Activated T-cell treated with anti-CD3 and anti-CD28 coated beads, Interleukin-2, amount 50 U/mL, for 4 hours (primary cell): Measurements from ENCODE around the gene HORMAD2. TPM values are rescaled to one million over a fixed set of nuclear protein-coding genes. Genes with fewer than 3 reads are reported as not detected.

Experiments used
- ATAC-seq, 2 donors: fragments of 200-7000 bp; cut with Tn5 transposase; one replicate each; pipeline ENCODE4 v1.10.0; 2021
- DNase-seq: peaks from one replicate; pipeline ENCODE4 v3.0.0-alpha.2; 2020
- H3K27me3 Mint-ChIP-seq: one replicate; pipeline ENCODE4 v1.8.0; 2021; ENCODE audit warnings: low read depth, mixed read lengths
- H3K36me3 Mint-ChIP-seq: one replicate; pipeline ENCODE4 v1.8.0; 2022; ENCODE audit warnings: mixed read lengths; ENCODE audit not compliant: insufficient read depth
- H3K4me1 Mint-ChIP-seq: one replicate; pipeline ENCODE4 v1.8.0; 2021; ENCODE audit warnings: low read depth, mixed read lengths
- H3K4me3 Mint-ChIP-seq: one replicate; pipeline ENCODE4 v1.8.0; 2021; ENCODE audit warnings: mild to moderate bottlenecking, moderate library complexity, mixed read lengths
- H3K9me3 Mint-ChIP-seq: one replicate; pipeline ENCODE4 v1.8.0; 2021; ENCODE audit warnings: mixed read lengths
- total RNA-seq, 3 donors: library from RNA; stranded (reverse); gene quantifications; one replicate each; pipeline ENCODE4 v1.2.1, GENCODE V29; 2021

The HORMAD2 gene
- total RNA-seq, 3 donors from 2014 or later = not detected

DNA sequence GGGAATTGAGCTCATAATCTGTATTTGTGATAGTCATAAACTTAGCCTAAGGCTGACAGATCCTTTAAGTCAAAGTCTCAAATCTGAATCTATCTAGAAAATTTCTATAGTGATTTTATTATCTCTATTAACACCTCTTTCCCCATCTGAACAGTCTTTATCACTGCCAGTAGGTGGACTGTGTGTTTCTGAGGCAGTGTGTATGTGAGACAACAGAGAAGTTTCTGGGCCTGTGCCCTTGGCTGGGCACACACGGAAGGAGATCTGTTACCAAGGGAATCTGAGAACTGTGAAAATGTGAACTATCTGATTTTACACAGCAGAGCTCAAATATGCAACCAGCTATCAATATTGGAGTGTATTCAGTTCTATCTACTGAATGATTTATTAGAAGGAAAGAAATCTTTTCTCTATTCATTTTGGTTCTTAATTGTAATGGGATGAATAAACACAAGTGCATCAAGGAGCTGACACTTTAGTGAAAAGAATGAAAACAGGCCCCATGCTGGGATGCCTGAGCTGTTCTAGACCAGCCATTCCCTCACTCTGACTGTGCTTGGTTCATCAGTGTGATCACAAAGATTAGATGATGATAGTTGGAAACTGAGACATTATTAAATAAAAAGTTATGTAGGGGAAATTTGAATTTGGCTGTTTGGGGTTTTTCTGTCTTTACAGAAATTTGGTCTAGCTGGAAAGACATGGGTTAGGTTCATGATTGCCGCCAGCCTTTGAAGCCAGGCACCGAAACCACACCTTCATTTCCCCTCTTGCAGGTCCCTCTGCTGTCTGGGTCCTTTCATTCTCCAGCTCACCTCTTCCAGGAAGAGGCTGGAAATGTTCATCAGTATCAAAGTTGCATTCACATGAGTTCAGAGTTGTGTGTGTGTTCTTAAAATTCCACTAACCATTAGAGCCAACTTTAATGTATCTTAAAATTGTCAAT, 98.2 kb downstream of the HORMAD2 start:
- H3K4me3 Mint-ChIP-seq = peak overlapping the region; percentile 38
- DNase-seq = peak; percentile 27
- H3K27me3 Mint-ChIP-seq = no peaks in the 10 kb centered on the region
- ATAC-seq = peak; percentile 90 to 93
- H3K9me3 Mint-ChIP-seq = no peaks in the 10 kb centered on the region
- H3K4me1 Mint-ChIP-seq = peaks cover 46% of the 10 kb centered on the region
- no peaks in the 10 kb centered on the region for H3K36me3 Mint-ChIP-seq

DNA sequence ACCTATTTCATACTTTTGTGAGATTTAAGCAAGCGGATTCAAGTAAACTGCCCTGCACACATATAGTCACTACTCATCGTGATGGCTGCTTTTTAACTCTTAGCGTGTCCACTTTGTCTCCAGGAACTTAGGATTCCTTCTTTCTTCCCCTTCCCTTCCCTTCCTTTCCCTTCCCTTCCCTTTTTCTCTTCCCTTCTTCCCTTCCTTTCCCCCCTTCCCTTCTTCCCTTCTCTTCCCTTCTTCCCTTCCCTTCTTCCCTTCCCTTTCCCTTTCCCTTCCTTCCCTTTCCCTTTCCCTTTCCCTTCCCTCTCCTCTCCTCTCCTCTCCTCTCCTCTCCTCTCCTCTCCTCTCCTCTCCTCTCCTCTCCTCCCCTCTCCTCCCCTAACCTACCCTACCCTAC, 100.4 kb downstream of the HORMAD2 start:
- no peak for DNase-seq
- no peak for ATAC-seq
- H3K36me3 Mint-ChIP-seq = no peaks in the 10 kb centered on the region
- H3K27me3 Mint-ChIP-seq = no peaks in the 10 kb centered on the region
- H3K9me3 Mint-ChIP-seq = no peaks in the 10 kb centered on the region
- peaks cover 63% of the 10 kb centered on the region for H3K4me1 Mint-ChIP-seq
- H3K4me3 Mint-ChIP-seq = no peak overlapping the region

GRCh38 chr22:30181459-30182349, 101.4 kb downstream of the HORMAD2 start:
- Mint-ChIP-seq H3K9me3 (no peaks in the 10 kb centered on the region), H3K27me3 (no peaks in the 10 kb centered on the region), H3K36me3 (no peaks in the 10 kb centered on the region), H3K4me1 (peaks cover 67% of the 10 kb centered on the region), H3K4me3 (no peak overlapping the region)
- ATAC-seq = no peak
- DNase-seq = no peak

GRCh38 chr22:30182350-30182745, 102.1 kb downstream of the HORMAD2 start:
- no peak for DNase-seq
- Mint-ChIP-seq H3K27me3 (no peaks in the 10 kb centered on the region), H3K4me3 (no peak overlapping the region), H3K36me3 (no peaks in the 10 kb centered on the region), H3K9me3 (no peaks in the 10 kb centered on the region), H3K4me1 (peaks cover 69% of the 10 kb centered on the region)
- no peak for ATAC-seq

GRCh38 chr22:30182815-30183214, 102.6 kb downstream of the HORMAD2 start:
- ATAC-seq = no peak
- no peak for DNase-seq
- H3K4me3 Mint-ChIP-seq = no peak overlapping the region
- no peaks in the 10 kb centered on the region for H3K9me3 Mint-ChIP-seq
- no peaks in the 10 kb centered on the region for H3K36me3 Mint-ChIP-seq
- H3K4me1 Mint-ChIP-seq = peaks cover 72% of the 10 kb centered on the region
- H3K27me3 Mint-ChIP-seq = no peaks in the 10 kb centered on the region

DNA sequence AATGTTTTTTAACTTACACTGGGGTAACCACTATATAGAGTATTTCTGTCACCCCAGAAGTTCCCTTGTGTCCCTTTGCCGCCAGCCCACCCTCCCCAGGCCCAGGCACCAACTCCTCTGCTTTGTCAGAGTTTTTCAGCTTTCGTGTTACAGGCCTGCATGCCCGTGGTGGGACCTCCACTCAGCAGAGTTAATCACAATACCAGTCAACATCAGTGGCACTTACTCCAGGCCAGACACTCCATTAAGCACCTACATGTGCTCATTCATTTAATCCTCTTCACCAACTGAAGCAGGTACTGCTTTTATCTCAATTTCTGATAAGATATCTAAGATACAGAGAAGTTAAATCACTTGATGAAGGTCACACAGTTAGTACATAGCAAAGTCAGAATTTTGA, 103.0 kb downstream of the HORMAD2 start:
- Mint-ChIP-seq H3K4me1 (peaks cover 70% of the 10 kb centered on the region), H3K4me3 (no peak overlapping the region), H3K9me3 (no peaks in the 10 kb centered on the region), H3K36me3 (no peaks in the 10 kb centered on the region), H3K27me3 (no peaks in the 10 kb centered on the region)
- DNase-seq = no peak
- ATAC-seq = no peak

- ATAC-seq (peak; percentile 37 to 51), DNase-seq (no peak)
- Mint-ChIP-seq H3K27me3 (no peaks in the 10 kb centered on the region), H3K4me1 (peaks cover 69% of the 10 kb centered on the region), H3K36me3 (no peaks in the 10 kb centered on the region), H3K9me3 (no peaks in the 10 kb centered on the region), H3K4me3 (no peak overlapping the region)
Measured at GRCh38 chr22:30183861-30184278, 103.6 kb downstream of the HORMAD2 start.

DNA sequence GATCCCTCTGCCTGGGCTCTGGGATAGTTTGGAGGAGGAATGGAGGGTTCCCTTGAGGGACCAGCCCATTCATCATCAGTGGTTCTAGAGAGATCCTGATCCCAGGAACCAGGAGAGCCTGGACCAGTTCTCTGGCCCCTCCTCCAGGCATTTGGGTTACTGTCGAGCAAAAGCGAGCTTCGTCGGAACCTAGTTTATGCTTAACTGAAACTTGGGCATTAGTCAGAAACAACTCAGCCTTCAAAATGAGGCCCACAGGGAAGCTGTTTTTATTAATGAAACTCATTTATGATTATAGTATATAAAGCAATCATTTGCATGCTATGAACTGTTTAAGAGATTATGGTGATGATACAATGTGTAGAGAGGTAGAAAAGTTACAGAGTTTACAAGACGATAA, 104.9 kb downstream of the HORMAD2 start:
- peaks cover 64% of the 10 kb centered on the region for H3K4me1 Mint-ChIP-seq
- DNase-seq = no peak
- no peak overlapping the region for H3K4me3 Mint-ChIP-seq
- peak; percentile 71 to 76 for ATAC-seq
- H3K9me3 Mint-ChIP-seq = no peaks in the 10 kb centered on the region
- no peaks in the 10 kb centered on the region for H3K36me3 Mint-ChIP-seq
- H3K27me3 Mint-ChIP-seq = no peaks in the 10 kb centered on the region

- H3K9me3 Mint-ChIP-seq = no peaks in the 10 kb centered on the region
- no peaks in the 10 kb centered on the region for H3K36me3 Mint-ChIP-seq
- no peak overlapping the region for H3K4me3 Mint-ChIP-seq
- no peaks in the 10 kb centered on the region for H3K27me3 Mint-ChIP-seq
- peaks cover 66% of the 10 kb centered on the region for H3K4me1 Mint-ChIP-seq
- ATAC-seq = no peak
- DNase-seq = no peak
Measured at GRCh38 chr22:30185549-30185948, 105.3 kb downstream of the HORMAD2 start.

GRCh38 chr22:30186041-30186440, 105.8 kb downstream of the HORMAD2 start:
- ATAC-seq = no peak
- H3K27me3 Mint-ChIP-seq = no peaks in the 10 kb centered on the region
- H3K9me3 Mint-ChIP-seq = no peaks in the 10 kb centered on the region
- no peak for DNase-seq
- no peaks in the 10 kb centered on the region for H3K36me3 Mint-ChIP-seq
- H3K4me1 Mint-ChIP-seq = peaks cover 71% of the 10 kb centered on the region
- H3K4me3 Mint-ChIP-seq = no peak overlapping the region

DNA sequence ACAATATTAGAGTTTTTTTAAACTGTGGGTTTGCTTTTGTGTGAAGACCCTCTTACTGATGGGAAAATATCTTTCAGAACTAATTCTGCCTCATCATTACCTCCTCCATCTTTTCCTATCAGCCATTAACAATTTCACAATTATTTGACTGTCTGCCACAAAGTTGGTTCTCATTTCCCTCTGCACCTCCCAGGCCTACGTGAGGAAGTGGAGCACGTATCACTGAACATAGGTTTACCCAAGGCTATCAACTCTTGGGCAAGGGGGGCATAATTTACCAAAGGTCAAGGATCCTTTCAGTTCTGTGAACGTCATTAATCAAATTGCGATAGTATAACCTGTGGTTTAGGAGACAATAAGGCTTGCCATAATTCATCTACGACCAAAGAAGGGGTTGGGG, 106.2 kb downstream of the HORMAD2 start:
- no peaks in the 10 kb centered on the region for H3K36me3 Mint-ChIP-seq
- no peaks in the 10 kb centered on the region for H3K9me3 Mint-ChIP-seq
- H3K4me3 Mint-ChIP-seq = no peak overlapping the region
- no peaks in the 10 kb centered on the region for H3K27me3 Mint-ChIP-seq
- no peak for ATAC-seq
- DNase-seq = no peak
- H3K4me1 Mint-ChIP-seq = peaks cover 71% of the 10 kb centered on the region

GRCh38 chr22:30187094-30187493, 106.8 kb downstream of the HORMAD2 start:
- H3K36me3 Mint-ChIP-seq = no peaks in the 10 kb centered on the region
- peaks cover 72% of the 10 kb centered on the region for H3K4me1 Mint-ChIP-seq
- H3K4me3 Mint-ChIP-seq = no peak overlapping the region
- no peaks in the 10 kb centered on the region for H3K27me3 Mint-ChIP-seq
- DNase-seq = no peak
- H3K9me3 Mint-ChIP-seq = peaks cover 2% of the 10 kb centered on the region
- ATAC-seq = no peak

- Mint-ChIP-seq H3K36me3 (no peaks in the 10 kb centered on the region), H3K4me1 (peaks cover 79% of the 10 kb centered on the region), H3K9me3 (peaks cover 5% of the 10 kb centered on the region), H3K4me3 (no peak overlapping the region), H3K27me3 (no peaks in the 10 kb centered on the region)
- ATAC-seq (no peak), DNase-seq (no peak)
Measured at GRCh38 chr22:30187529-30188407, 107.5 kb downstream of the HORMAD2 start.

- DNase-seq (no peak), ATAC-seq (no peak)
- H3K27me3 Mint-ChIP-seq = no peaks in the 10 kb centered on the region
- no peaks in the 10 kb centered on the region for H3K36me3 Mint-ChIP-seq
- H3K9me3 Mint-ChIP-seq = peaks cover 5% of the 10 kb centered on the region
- no peak overlapping the region for H3K4me3 Mint-ChIP-seq
- H3K4me1 Mint-ChIP-seq = peaks cover 77% of the 10 kb centered on the region
Measured at GRCh38 chr22:30188911-30189310, 108.6 kb downstream of the HORMAD2 start.
